Mesenchymal stem cell (in vitro differentiated cells and primary cell): ENCODE measurements around the gene LILRB1.

Experiments
- DNase-seq: peaks from one replicate; pipeline ENCODE4 v3.0.0-alpha.2; 2013
- H2AFZ ChIP-seq: one replicate; pipeline ENCODE4 v1.6.1; 2013; ENCODE audit warnings: low read depth, mild to moderate bottlenecking, control low read depth, inconsistent platforms, low read length, moderate library complexity
- H2AK5ac ChIP-seq: 2 replicates; pipeline ENCODE4 v1.6.1; 2013; ENCODE audit warnings: low read length, moderate library complexity, mild to moderate bottlenecking, inconsistent platforms; ENCODE audit not compliant: severe bottlenecking
- H2BK120ac ChIP-seq: one replicate; pipeline ENCODE4 v1.6.1; 2013; ENCODE audit warnings: low read depth, mild to moderate bottlenecking, inconsistent platforms, low read length, moderate library complexity
- H2BK12ac ChIP-seq, 2 experiments: one replicate each; pipeline ENCODE4 v1.6.1; 2013; ENCODE audit warnings: inconsistent platforms in 2 of 2, low read length in 2 of 2, mild to moderate bottlenecking in 2 of 2, moderate library complexity in 2 of 2, control low read depth in 1 of 2
- H2BK15ac ChIP-seq: one replicate; pipeline ENCODE4 v1.6.1; 2013; ENCODE audit warnings: mild to moderate bottlenecking, low read depth, inconsistent platforms; ENCODE audit not compliant: poor library complexity, severe bottlenecking
- H2BK5ac ChIP-seq: 2 replicates; pipeline ENCODE4 v1.6.1; 2013; ENCODE audit warnings: low read depth, mild to moderate bottlenecking, low read length, control low read depth, inconsistent platforms; ENCODE audit not compliant: poor library complexity, severe bottlenecking
- H3K14ac ChIP-seq, 2 experiments: one replicate each; pipeline ENCODE4 v1.6.1; 2013; ENCODE audit warnings: inconsistent platforms in 2 of 2, low read length in 2 of 2, control low read depth in 1 of 2, mild to moderate bottlenecking in 1 of 2, moderate library complexity in 1 of 2
- H3K18ac ChIP-seq, 2 experiments: one replicate each; pipeline ENCODE4 v1.6.1; 2013; ENCODE audit warnings: inconsistent platforms in 2 of 2, low read length in 2 of 2, control low read depth in 1 of 2, low read depth in 1 of 2, mild to moderate bottlenecking in 1 of 2
- H3K23ac ChIP-seq, 2 experiments: one replicate each; pipeline ENCODE4 v1.6.1; 2013; ENCODE audit warnings: inconsistent platforms in 2 of 2, low read length in 2 of 2, mild to moderate bottlenecking in 2 of 2, moderate library complexity in 2 of 2, control low read depth in 1 of 2
- H3K27ac ChIP-seq: 2 replicates; pipeline ENCODE4 v1.5.1; 2013; ENCODE audit warnings: mild to moderate bottlenecking, moderate library complexity, low read length, control low read depth, inconsistent platforms; ENCODE audit not compliant: poor library complexity, severe bottlenecking
- H3K27me3 ChIP-seq, 2 experiments: 2 replicates each; pipeline versions ENCODE4 v1.6.1 to v1.7.0; 2013; ENCODE audit warnings: low read length in 2 of 2, mild to moderate bottlenecking in 2 of 2, moderate library complexity in 2 of 2, control low read depth in 1 of 2, inconsistent platforms in 1 of 2; ENCODE audit not compliant: control insufficient read depth in 1 of 2, insufficient read depth in 1 of 2
- H3K36me3 ChIP-seq, 2 experiments: 2 replicates each; pipeline versions ENCODE4 v1.6.1 to v1.7.0; 2013; ENCODE audit warnings: low read length in 2 of 2, control low read depth in 1 of 2, inconsistent platforms in 1 of 2, low read depth in 1 of 2, mild to moderate bottlenecking in 1 of 2; ENCODE audit not compliant: insufficient read depth in 2 of 2, control insufficient read depth in 1 of 2
- H3K4ac ChIP-seq, 2 experiments: one replicate each; pipeline ENCODE4 v1.6.1; 2013; ENCODE audit warnings: inconsistent platforms in 2 of 2, low read length in 2 of 2, mild to moderate bottlenecking in 2 of 2, moderate library complexity in 2 of 2, control low read depth in 1 of 2, low read depth in 1 of 2
- H3K4me1 ChIP-seq: 2 replicates; pipeline ENCODE4 v1.6.1; 2013; ENCODE audit warnings: low read depth, low read length, control low read depth; ENCODE audit not compliant: control insufficient read depth, insufficient read depth
- H3K4me2 ChIP-seq: 2 replicates; pipeline ENCODE4 v1.6.1; 2013; ENCODE audit warnings: low read length, mild to moderate bottlenecking, inconsistent platforms; ENCODE audit not compliant: poor library complexity, severe bottlenecking
- H3K4me3 ChIP-seq, 2 experiments: 2 replicates each; pipeline versions ENCODE4 v1.5.1 to v1.7.0; 2013; ENCODE audit warnings: low read length in 2 of 2, mild to moderate bottlenecking in 2 of 2, control low read depth in 1 of 2, low read depth in 1 of 2; ENCODE audit not compliant: insufficient read depth in 1 of 2
- H3K79me1 ChIP-seq: replicated peaks from 2 replicates; pipeline ENCODE4 v1.6.1; 2013; ENCODE audit warnings: mild to moderate bottlenecking, control low read depth, low read length, inconsistent platforms; ENCODE audit not compliant: poor library complexity, severe bottlenecking
- H3K9ac ChIP-seq: 2 replicates; pipeline ENCODE4 v1.7.0; 2013; ENCODE audit warnings: mild to moderate bottlenecking, low read length, moderate library complexity
- H3K9me3 ChIP-seq: 2 replicates; pipeline ENCODE4 v1.7.0; 2013; ENCODE audit warnings: mild to moderate bottlenecking, low read length; ENCODE audit not compliant: control insufficient read depth
- H4K8ac ChIP-seq: one replicate; pipeline ENCODE4 v1.6.1; 2013; ENCODE audit warnings: inconsistent platforms, mild to moderate bottlenecking, low read length, moderate library complexity
- H4K91ac ChIP-seq: one replicate; pipeline ENCODE4 v1.6.1; 2013; ENCODE audit warnings: mild to moderate bottlenecking, low read length, inconsistent platforms
- WGBS: methylation state at CpG from one replicate; pipeline ENCODE4 v1.1.7; 2013; ENCODE audit warnings: mixed read lengths; 5-methylcytosine and 5-hydroxymethylcytosine counted together

LILRB1 gene

GRCh38 chr19:54644056-54644455 lies 13.8 kb downstream of the LILRB1 start:
- no peaks in the 10 kb centered on the region for H3K79me1 ChIP-seq
- no peaks in the 10 kb centered on the region for H3K27me3 ChIP-seq
- H4K8ac ChIP-seq: no peak overlapping the region
- no peaks in the 10 kb centered on the region for H3K36me3 ChIP-seq
- no peak overlapping the region for H2AK5ac ChIP-seq
- H2AFZ ChIP-seq: no peak overlapping the region
- no peak overlapping the region for H3K4me3 ChIP-seq
- H3K4me2 ChIP-seq: no peak overlapping the region
- no peak overlapping the region for H2BK12ac ChIP-seq
- H3K23ac ChIP-seq: no peak overlapping the region
- no peak overlapping the region for H2BK120ac ChIP-seq
- no peak overlapping the region for H3K27ac ChIP-seq
- no peak overlapping the region for H3K9ac ChIP-seq
- H3K14ac ChIP-seq: no peak overlapping the region
- H4K91ac ChIP-seq: no peak overlapping the region
- no peak for DNase-seq
- no peaks in the 10 kb centered on the region for H3K4me1 ChIP-seq
- no peak overlapping the region for H2BK15ac ChIP-seq
- 58% methylated on average over 5 of the region's 5 CpGs for WGBS
- H2BK5ac ChIP-seq: no peak overlapping the region
- H3K9me3 ChIP-seq: no peaks in the 10 kb centered on the region
- H3K18ac ChIP-seq: no peak overlapping the region
- H3K4ac ChIP-seq: no peak overlapping the region

- no peaks in the 10 kb centered on the region for H3K4me1 ChIP-seq
- no peak overlapping the region for H2BK5ac ChIP-seq
- no peak overlapping the region for H2AK5ac ChIP-seq
- no peak overlapping the region for H3K9ac ChIP-seq
- no peak overlapping the region for H4K8ac ChIP-seq
- no peaks in the 10 kb centered on the region for H3K27me3 ChIP-seq
- no peak overlapping the region for H2AFZ ChIP-seq
- no peak overlapping the region for H3K18ac ChIP-seq
- no peak overlapping the region for H2BK120ac ChIP-seq
- H3K27ac ChIP-seq: no peak overlapping the region
- no peak overlapping the region for H4K91ac ChIP-seq
- H2BK15ac ChIP-seq: no peak overlapping the region
- H3K9me3 ChIP-seq: no peaks in the 10 kb centered on the region
- DNase-seq: no peak
- no peak overlapping the region for H3K14ac ChIP-seq
- H3K79me1 ChIP-seq: no peaks in the 10 kb centered on the region
- no peaks in the 10 kb centered on the region for H3K36me3 ChIP-seq
- no peak overlapping the region for H3K23ac ChIP-seq
- H2BK12ac ChIP-seq: no peak overlapping the region
- no peak overlapping the region for H3K4ac ChIP-seq
- no peak overlapping the region for H3K4me3 ChIP-seq
- 75% methylated on average over 19 of the region's 19 CpGs for WGBS
- no peak overlapping the region for H3K4me2 ChIP-seq
These were observed 16.1 kb downstream of the LILRB1 start for GRCh38 chr19:54646331-54646841.

DNA sequence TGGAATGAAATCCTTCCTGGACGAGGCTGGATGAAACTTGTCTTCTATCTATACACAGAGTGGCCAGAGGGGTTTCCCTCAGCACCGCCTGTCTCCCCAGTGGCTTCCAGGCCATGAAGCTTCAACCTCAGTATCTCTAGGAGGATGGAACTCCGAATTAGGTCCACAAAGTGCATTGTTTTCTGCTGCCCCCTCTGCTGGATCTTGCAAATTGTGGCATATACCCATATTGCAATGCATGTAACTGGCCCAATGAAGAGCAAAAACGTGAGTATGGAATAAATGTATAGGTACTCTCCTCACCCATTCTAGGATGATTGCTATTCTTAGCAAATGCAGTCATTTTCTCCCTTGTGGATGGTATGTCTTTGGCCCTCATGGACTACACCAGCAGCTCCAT lies 17.8 kb downstream of the LILRB1 start:
- Histone ChIP-seq H3K14ac (no peak overlapping the region), H4K8ac (no peak overlapping the region), H3K9ac (no peak overlapping the region), H3K18ac (no peak overlapping the region), H3K4ac (no peak overlapping the region), H2AFZ (no peak overlapping the region), H3K23ac (no peak overlapping the region), H3K79me1 (no peaks in the 10 kb centered on the region), H3K4me2 (no peak overlapping the region), H3K9me3 (no peaks in the 10 kb centered on the region), H3K27ac (no peak overlapping the region), H3K4me1 (no peaks in the 10 kb centered on the region), H2BK12ac (no peak overlapping the region), H3K36me3 (no peaks in the 10 kb centered on the region), H2BK5ac (no peak overlapping the region), H2AK5ac (no peak overlapping the region), H2BK120ac (no peak overlapping the region), H4K91ac (no peak overlapping the region), H3K27me3 (peaks cover 0 to 8% of the 10 kb centered on the region in 2 experiments), H2BK15ac (no peak overlapping the region), H3K4me3 (no peak overlapping the region)
- DNase-seq: no peak
- 46% methylated on average over 3 of the region's 4 CpGs for WGBS

DNA sequence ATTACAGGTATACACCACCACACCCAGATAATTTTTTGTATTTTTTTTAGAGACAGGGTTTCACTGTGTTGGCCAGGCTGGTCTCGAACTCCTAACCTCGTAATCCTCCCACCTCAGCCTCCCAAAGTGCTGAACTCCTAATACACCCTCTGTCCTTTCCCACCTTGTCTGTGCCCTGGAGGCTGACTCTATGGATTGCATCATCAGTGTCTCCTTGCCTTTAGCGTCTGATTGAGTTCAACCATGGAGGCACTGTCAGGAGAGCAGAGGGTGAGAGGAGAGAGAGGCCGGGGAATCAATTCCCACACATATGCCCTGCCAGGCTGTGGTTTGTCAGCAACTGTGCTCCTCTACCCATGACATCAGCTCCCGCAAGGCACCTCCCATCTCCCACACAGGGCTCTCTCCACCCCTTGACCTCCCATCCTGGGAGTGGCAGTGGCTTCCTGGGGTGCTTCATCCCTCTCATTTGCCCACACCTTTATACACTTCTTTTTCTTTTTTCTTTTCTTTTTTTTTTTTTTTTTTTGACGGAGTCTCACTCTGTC lies 19.9 kb downstream of the LILRB1 start:
- Histone ChIP-seq H2AK5ac (no peak overlapping the region), H2BK12ac (no peak overlapping the region), H2AFZ (no peak overlapping the region), H3K4me2 (no peak overlapping the region), H3K4me3 (no peak overlapping the region), H3K36me3 (no peaks in the 10 kb centered on the region), H3K14ac (no peak overlapping the region), H3K27me3 (peaks cover 0 to 8% of the 10 kb centered on the region in 2 experiments), H4K8ac (no peak overlapping the region), H3K79me1 (no peaks in the 10 kb centered on the region), H3K4me1 (no peaks in the 10 kb centered on the region), H3K4ac (no peak overlapping the region), H2BK120ac (no peak overlapping the region), H4K91ac (no peak overlapping the region), H2BK15ac (no peak overlapping the region), H3K9ac (no peak overlapping the region), H2BK5ac (no peak overlapping the region), H3K18ac (no peak overlapping the region), H3K27ac (no peak overlapping the region), H3K23ac (no peak overlapping the region), H3K9me3 (no peaks in the 10 kb centered on the region)
- 77% methylated on average over 5 of the region's 6 CpGs for WGBS
- DNase-seq: no peak
